ENCODE measurements around the gene FARSB. TPM values are rescaled to one million over a fixed set of nuclear protein-coding genes. Genes with fewer than 3 reads are reported as not detected.

FARSB gene
- total RNA-seq, 2 experiments from 2014 or later, result 55.9 to 56.7 TPM

GRCh38 chr2:222622910-222623309 lies 33.0 kb downstream of the FARSB start:
- ATAC-seq (no peak), DNase-seq (no peak)
- H3K9me3 Mint-ChIP-seq, result no peaks in the 10 kb centered on the region
- peaks cover 52% of the 10 kb centered on the region for H3K36me3 Mint-ChIP-seq (ENCODE audit: low read depth)
- no peak overlapping the region for H3K27ac Mint-ChIP-seq
- ChIA-PET CTCF (interaction anchor here (0.9 to 1.1 kb wide), 2 partner anchors 20 to 316 kb away, joined by 3 read pairs; no protein-coding TSS in a partner anchor), POLR2A (interaction anchor here (0.7 kb wide), 1 partner anchor 360 kb away, joined by 3 read pairs; no protein-coding TSS in a partner anchor)
- intact Hi-C loops (cut with micrococcal nuclease), result no loop called here
- H3K4me1 Mint-ChIP-seq (ENCODE audit: low read depth), result no peaks in the 10 kb centered on the region
- no peaks in the 10 kb centered on the region for H3K27me3 Mint-ChIP-seq
- no peak overlapping the region for H3K4me3 Mint-ChIP-seq
- TF ChIP-seq CTCF (IDR thresholded peaks at IDR 0.05), result no peak

DNA sequence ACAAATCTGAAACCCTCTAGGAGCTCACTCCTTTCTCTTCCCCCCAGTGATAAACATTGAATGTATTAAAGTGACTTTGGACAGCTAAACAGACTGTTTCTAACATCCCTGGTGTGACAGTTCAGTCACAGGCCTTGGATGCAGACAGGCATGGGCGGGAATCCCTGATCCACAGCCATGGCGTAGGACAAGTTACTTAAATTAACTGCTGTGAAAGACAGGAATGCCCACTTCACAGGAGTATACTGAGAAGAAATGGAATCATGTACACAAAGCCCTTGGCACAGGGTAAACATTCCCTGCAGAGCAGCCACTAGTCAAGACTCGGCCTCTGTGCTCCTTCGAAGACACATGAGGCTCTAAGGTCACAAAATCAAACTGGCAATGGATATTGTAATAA lies 34.0 kb downstream of the FARSB start:
- Mint-ChIP-seq H3K4me3 (no peak overlapping the region), H3K27ac (no peak overlapping the region), H3K4me1 (ENCODE audit: low read depth) (no peaks in the 10 kb centered on the region), H3K27me3 (no peaks in the 10 kb centered on the region), H3K9me3 (no peaks in the 10 kb centered on the region), H3K36me3 (ENCODE audit: low read depth) (peaks cover 46% of the 10 kb centered on the region)
- ATAC-seq (no peak), DNase-seq (no peak)
- TF ChIP-seq CTCF (IDR thresholded peaks at IDR 0.05), result no peak
- POLR2A ChIA-PET, result no interaction called here
- CTCF ChIA-PET, result no interaction called here
- intact Hi-C loops (cut with micrococcal nuclease), result no loop called here

GRCh38 chr2:222615320-222615719 lies 40.6 kb downstream of the FARSB start:
- Mint-ChIP-seq H3K27ac (no peak overlapping the region), H3K27me3 (no peaks in the 10 kb centered on the region), H3K9me3 (no peaks in the 10 kb centered on the region), H3K36me3 (ENCODE audit: low read depth) (peaks cover 45% of the 10 kb centered on the region), H3K4me1 (ENCODE audit: low read depth) (no peaks in the 10 kb centered on the region), H3K4me3 (no peak overlapping the region)
- ATAC-seq, result no peak
- DNase-seq, result no peak
- no peak for TF ChIP-seq CTCF (IDR thresholded peaks at IDR 0.05)
- ChIA-PET CTCF (interaction anchor here (0.6 to 1.6 kb wide), 3 partner anchors 9 to 297 kb away, joined by 3 read pairs; no protein-coding TSS in a partner anchor), POLR2A (no interaction called here)
- intact Hi-C loops (cut with micrococcal nuclease), result no loop called here

- ChIA-PET CTCF (interaction anchor here (0.7 to 1.6 kb wide), 6 partner anchors 11 to 589 kb away, joined by 3 to 6 read pairs (median 3); no protein-coding TSS in a partner anchor), POLR2A (no interaction called here)
- Mint-ChIP-seq H3K27ac (no peak overlapping the region), H3K4me1 (ENCODE audit: low read depth) (no peaks in the 10 kb centered on the region), H3K9me3 (no peaks in the 10 kb centered on the region), H3K27me3 (no peaks in the 10 kb centered on the region), H3K36me3 (ENCODE audit: low read depth) (peaks cover 43% of the 10 kb centered on the region), H3K4me3 (no peak overlapping the region)
- TF ChIP-seq CTCF (IDR thresholded peaks at IDR 0.05), result peak; percentile 61
- DNase-seq, result peak; percentile 11
- peak; percentile 79 for ATAC-seq
- intact Hi-C loops (cut with micrococcal nuclease), result loop anchor here (5.0 kb wide), 1 partner anchor 297 kb away; no protein-coding TSS in a partner anchor
Observed at GRCh38 chr2:222613715-222614331, 42.1 kb downstream of the FARSB start.

DNA sequence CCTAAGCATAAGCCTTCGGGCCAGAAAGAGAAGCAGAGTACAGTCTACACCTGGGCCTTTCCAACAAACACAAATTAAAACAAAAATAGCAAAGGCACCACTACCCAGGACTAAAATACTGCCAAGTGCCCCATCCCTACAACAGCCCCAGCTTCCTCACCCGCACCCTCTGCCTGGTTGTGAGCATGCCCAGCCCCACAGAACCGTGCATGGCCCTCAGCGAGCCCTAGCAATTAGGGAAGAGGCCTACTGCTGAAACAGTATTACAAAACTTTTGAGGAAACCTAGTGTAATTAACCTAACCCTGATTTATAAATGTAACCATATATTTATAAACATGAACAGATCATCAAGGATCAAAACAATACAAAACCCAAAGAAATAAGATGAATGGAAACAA lies 44.2 kb downstream of the FARSB start:
- no peak overlapping the region for H3K4me3 Mint-ChIP-seq
- H3K4me1 Mint-ChIP-seq (ENCODE audit: low read depth), result no peaks in the 10 kb centered on the region
- H3K9me3 Mint-ChIP-seq, result no peaks in the 10 kb centered on the region
- H3K36me3 Mint-ChIP-seq (ENCODE audit: low read depth), result peaks cover 47% of the 10 kb centered on the region
- no peak overlapping the region for H3K27ac Mint-ChIP-seq
- no peaks in the 10 kb centered on the region for H3K27me3 Mint-ChIP-seq
- no peak for TF ChIP-seq CTCF (IDR thresholded peaks at IDR 0.05)
- DNase-seq (no peak), ATAC-seq (no peak)
- ChIA-PET CTCF (no interaction called here), POLR2A (interaction anchor here (0.6 kb wide), 1 partner anchor 65 kb away, joined by 3 read pairs; no protein-coding TSS in a partner anchor)
- intact Hi-C loops (cut with micrococcal nuclease), result loop anchor here (5.0 kb wide), 1 partner anchor 294 kb away; no protein-coding TSS in a partner anchor

Data from activated CD8-positive, alpha-beta T cell treated with anti-CD3 and anti-CD28 coated beads for 36 hours (primary cell).